ENCODE measurements around the gene SUSD4. TPM values are rescaled to one million over a fixed set of nuclear protein-coding genes. Genes with fewer than 3 reads are reported as not detected.
A peak's percentile ranks its signal among the peaks of the same experiment; 100 is the strongest.

Gene SUSD4
- total RNA-seq, 3 donors from 2014 or later (not counting 1 experiment from before 2014, with no cell fraction given), result 0.60 to 1.1 TPM; not detected in 1

DNA sequence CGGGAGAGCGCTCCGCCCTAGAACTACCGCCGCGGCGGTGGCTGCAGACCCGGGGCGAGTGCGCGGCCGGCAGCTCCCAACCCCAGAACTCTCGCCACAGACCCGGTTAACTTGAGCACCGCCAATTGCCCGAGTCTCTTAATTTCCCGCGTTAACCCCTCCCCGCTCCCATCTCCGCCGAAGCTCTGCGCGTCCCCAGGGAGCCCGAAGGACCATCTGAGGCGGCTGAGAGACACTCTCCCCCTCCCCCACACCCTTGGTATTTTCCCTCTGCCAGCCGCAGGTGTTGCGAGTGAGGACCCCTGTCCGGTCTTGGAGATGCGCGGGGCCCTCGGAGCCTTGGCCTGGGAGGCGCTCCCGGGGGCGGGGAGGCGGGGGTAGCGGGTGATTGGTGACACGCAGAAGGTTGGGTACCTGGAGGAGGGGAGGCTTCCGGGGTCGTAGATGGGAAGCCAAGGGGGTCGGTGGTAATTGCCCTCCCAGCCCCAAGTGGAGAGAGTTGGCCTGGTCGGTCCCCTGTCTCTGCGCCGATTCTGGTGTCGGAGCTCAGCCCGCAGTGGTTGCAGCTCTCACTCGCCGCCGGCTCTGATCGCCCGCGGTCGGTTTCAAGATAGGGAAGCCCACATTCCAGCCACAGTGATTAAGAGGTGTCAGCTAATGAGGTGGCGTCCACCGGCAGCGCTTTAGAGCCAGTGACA, 858 bp upstream of the SUSD4 start:
- Mint-ChIP-seq H3K9me3 (no peaks in the 10 kb centered on the region), H3K36me3 (no peaks in the 10 kb centered on the region), H3K4me1 (peaks cover 0 to 6% of the 10 kb centered on the region in 2 donors), H3K27me3 (ENCODE audit: low read depth in 2 of 2) (peaks cover 38 to 43% of the 10 kb centered on the region in 2 donors), H3K27ac (no peak overlapping the region), H3K4me3 (peak overlapping the region; percentile 81)
- intact Hi-C loops (cut with micrococcal nuclease), result no loop called here
- WGBS (ENCODE audit: insufficient coverage), result 4% methylated on average over 54 of the region's 55 CpGs
- Histone ChIP-seq H3K4me3 (ENCODE audit: low read length) (peak overlapping the region; percentile 19), H3K4me1 (ENCODE audit: control insufficient read depth, insufficient read depth, low read length) (peaks cover 19% of the 10 kb centered on the region), H3K36me3 (ENCODE audit: control insufficient read depth, insufficient read depth, low read length) (no peaks in the 10 kb centered on the region), H3K27me3 (ENCODE audit: control insufficient read depth, insufficient read depth, low read length) (peaks cover 27% of the 10 kb centered on the region), H3K9me3 (ENCODE audit: control insufficient read depth, insufficient read depth, low read length) (no peaks in the 10 kb centered on the region), H3K27ac (ENCODE audit: low read length) (no peak overlapping the region)
- DNase-seq, result peak in 1 of 2 donors; percentile 41
- TF ChIP-seq, protein P1, sequence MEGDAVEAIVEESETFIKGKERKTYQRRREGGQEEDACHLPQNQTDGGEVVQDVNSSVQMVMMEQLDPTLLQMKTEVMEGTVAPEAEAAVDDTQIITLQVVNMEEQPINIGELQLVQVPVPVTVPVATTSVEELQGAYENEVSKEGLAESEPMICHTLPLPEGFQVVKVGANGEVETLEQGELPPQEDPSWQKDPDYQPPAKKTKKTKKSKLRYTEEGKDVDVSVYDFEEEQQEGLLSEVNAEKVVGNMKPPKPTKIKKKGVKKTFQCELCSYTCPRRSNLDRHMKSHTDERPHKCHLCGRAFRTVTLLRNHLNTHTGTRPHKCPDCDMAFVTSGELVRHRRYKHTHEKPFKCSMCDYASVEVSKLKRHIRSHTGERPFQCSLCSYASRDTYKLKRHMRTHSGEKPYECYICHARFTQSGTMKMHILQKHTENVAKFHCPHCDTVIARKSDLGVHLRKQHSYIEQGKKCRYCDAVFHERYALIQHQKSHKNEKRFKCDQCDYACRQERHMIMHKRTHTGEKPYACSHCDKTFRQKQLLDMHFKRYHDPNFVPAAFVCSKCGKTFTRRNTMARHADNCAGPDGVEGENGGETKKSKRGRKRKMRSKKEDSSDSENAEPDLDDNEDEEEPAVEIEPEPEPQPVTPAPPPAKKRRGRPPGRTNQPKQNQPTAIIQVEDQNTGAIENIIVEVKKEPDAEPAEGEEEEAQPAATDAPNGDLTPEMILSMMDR (IDR thresholded peaks at IDR 0.05), result no peak
- peak in 2 of 3 donors; percentile 16 to 23 for ATAC-seq

DNA sequence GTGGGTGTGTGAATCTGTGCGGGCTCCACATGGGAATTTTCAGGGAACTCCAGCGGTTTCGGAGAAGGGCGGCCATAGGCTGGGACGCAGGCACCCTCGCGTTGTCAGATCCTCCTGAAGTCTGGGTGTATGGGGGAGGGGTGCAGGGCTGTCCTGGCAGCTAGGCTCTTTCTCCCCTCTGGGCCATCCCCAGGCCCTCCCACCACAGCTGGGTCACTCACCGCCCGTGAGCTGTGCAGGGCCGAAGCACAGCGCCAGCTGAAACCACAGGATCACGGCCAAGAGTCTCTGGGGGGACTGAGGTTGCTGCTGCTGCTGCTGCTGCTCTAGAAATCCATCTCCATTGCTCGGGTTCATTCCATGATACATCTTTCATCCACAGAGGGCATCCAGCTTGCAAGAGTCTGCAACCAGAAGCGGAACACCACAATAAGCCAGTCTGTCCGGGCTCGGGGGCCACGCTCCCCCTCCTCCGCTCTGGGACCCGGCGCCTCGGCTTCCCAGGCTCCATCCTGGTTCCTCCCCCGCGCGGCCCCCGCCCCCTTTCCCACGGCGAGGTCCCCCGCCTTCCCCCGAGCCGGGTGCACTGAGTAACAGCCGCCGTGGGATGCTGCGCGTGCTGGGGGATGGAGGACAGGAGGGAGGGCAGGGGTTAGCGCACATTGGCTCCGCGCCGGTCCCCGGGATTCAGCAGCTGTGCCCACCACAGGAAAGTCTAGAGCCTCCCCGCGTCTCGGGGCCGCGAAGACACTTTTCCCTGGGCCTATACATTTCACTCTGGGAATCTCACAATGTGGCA, 720 bp downstream of the SUSD4 start:
- Histone ChIP-seq H3K27ac (ENCODE audit: low read length) (no peak overlapping the region), H3K4me3 (ENCODE audit: low read length) (peak overlapping the region; percentile 44), H3K9me3 (ENCODE audit: control insufficient read depth, insufficient read depth, low read length) (no peaks in the 10 kb centered on the region), H3K27me3 (ENCODE audit: control insufficient read depth, insufficient read depth, low read length) (peaks cover 27% of the 10 kb centered on the region), H3K36me3 (ENCODE audit: control insufficient read depth, insufficient read depth, low read length) (no peaks in the 10 kb centered on the region), H3K4me1 (ENCODE audit: control insufficient read depth, insufficient read depth, low read length) (peaks cover 19% of the 10 kb centered on the region)
- no peaks in the 10 kb centered on the region for H3K9me3 Mint-ChIP-seq
- no peak overlapping the region for H3K27ac Mint-ChIP-seq
- H3K4me1 Mint-ChIP-seq, result peaks cover 0 to 6% of the 10 kb centered on the region in 2 donors
- peak in 1 of 3 donors; percentile 24 for ATAC-seq
- H3K4me3 Mint-ChIP-seq, result peak overlapping the region; percentile 79
- WGBS (ENCODE audit: insufficient coverage), result 2% methylated on average over 39 of the region's 44 CpGs
- intact Hi-C loops (cut with micrococcal nuclease), result no loop called here
- TF ChIP-seq, protein P1 (IDR thresholded peaks at IDR 0.05), result no peak
- DNase-seq, result peak in 1 of 2 donors; percentile 47
- no peaks in the 10 kb centered on the region for H3K36me3 Mint-ChIP-seq
- peaks cover 42 to 56% of the 10 kb centered on the region in 2 donors for H3K27me3 Mint-ChIP-seq (ENCODE audit: low read depth in 2 of 2)

DNA sequence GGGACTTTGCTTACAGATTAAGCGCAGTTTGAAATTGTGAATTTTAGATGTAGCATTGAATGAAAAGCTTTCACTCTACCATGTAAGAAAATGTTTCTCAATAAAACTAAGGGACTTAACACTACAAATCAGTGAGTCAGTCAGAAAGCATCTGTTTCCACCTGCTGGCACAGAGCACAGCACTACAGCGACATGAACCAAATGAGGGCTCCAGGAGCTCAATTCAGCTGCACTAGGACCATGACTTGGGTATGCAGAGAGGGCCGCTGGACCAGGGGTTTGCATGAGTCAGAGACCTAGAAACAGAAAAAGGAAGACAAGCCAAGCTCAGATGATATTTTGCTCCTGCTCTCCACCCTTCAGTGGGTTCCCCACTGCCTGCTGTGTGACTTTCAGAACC, 5.2 kb downstream of the SUSD4 start:
- no peaks in the 10 kb centered on the region for H3K9me3 ChIP-seq (ENCODE audit: control insufficient read depth, insufficient read depth, low read length)
- Mint-ChIP-seq H3K9me3 (no peaks in the 10 kb centered on the region), H3K27me3 (ENCODE audit: low read depth in 2 of 2) (peaks cover 45 to 54% of the 10 kb centered on the region in 2 donors), H3K36me3 (no peaks in the 10 kb centered on the region), H3K27ac (no peak overlapping the region), H3K4me1 (peaks cover 0 to 6% of the 10 kb centered on the region in 2 donors), H3K4me3 (no peak overlapping the region)
- H3K4me1 ChIP-seq (ENCODE audit: control insufficient read depth, insufficient read depth, low read length), result peaks cover 10% of the 10 kb centered on the region
- no peak overlapping the region for H3K4me3 ChIP-seq (ENCODE audit: low read length)
- TF ChIP-seq, protein P1 (IDR thresholded peaks at IDR 0.05), result no peak
- H3K36me3 ChIP-seq (ENCODE audit: control insufficient read depth, insufficient read depth, low read length), result no peaks in the 10 kb centered on the region
- WGBS (ENCODE audit: insufficient coverage), result 87% methylated on average over 3 of the region's 3 CpGs
- intact Hi-C loops (cut with micrococcal nuclease), result no loop called here
- peak in 1 of 2 donors; percentile 35 for DNase-seq
- peaks cover 15% of the 10 kb centered on the region for H3K27me3 ChIP-seq (ENCODE audit: control insufficient read depth, insufficient read depth, low read length)
- ATAC-seq, result no peak
- no peak overlapping the region for H3K27ac ChIP-seq (ENCODE audit: low read length)

Data from natural killer cell (primary cell).